Right lobe of liver (tissue), 4 donors: ENCODE results near the gene OBP2A.

ENCODE experiments used
- POLR2A ChIP-seq: fragments of 450-650 bp; IDR thresholded peaks from one replicate; pipeline ENCODE4 v1.6.1; 2017; ENCODE audit warnings: antibody characterized with exemption, mild to moderate bottlenecking
- TF ChIP-seq, protein P1 (sequence below), 4 donors: fragments of 200-600 bp in 3 of 4; fragments of 450-650 bp in 1 of 4; IDR thresholded peaks; one replicate each; pipeline versions ENCODE4 v1.5.1 to v1.8.0; 2016 to 2022; ENCODE audit warnings: antibody characterized with exemption in 4 of 4, mild to moderate bottlenecking in 2 of 4
- donor health status: DM: no; HTN: no; CAD: no.
- donor health status: DM: no; HTN: no; CAD: no.
- donor health status: DM: no; HTN: yes; CAD: no.

DNA sequence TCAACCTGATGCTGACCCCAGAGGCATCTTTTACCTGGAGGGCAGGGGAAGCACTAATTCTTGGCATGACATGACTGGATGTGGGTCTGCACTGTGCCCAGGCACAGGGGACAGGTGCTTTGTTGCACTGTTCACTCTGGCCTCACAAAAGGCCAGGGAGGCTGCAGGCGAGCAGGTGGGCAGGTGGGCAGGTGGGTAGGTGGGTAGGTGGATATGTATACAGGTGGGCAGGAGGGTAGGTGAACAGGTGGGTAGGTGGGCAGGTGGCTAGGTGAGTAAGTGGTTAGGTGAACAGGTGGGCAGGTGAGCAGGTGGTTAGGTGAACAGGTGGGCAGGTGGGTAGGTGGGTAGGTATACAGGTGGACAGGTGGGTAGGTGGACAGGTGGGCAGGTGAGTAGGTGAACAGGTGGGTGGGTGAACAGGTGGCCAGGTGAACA is 17.1 kb downstream of the OBP2A start:
- TF ChIP-seq, protein P1, sequence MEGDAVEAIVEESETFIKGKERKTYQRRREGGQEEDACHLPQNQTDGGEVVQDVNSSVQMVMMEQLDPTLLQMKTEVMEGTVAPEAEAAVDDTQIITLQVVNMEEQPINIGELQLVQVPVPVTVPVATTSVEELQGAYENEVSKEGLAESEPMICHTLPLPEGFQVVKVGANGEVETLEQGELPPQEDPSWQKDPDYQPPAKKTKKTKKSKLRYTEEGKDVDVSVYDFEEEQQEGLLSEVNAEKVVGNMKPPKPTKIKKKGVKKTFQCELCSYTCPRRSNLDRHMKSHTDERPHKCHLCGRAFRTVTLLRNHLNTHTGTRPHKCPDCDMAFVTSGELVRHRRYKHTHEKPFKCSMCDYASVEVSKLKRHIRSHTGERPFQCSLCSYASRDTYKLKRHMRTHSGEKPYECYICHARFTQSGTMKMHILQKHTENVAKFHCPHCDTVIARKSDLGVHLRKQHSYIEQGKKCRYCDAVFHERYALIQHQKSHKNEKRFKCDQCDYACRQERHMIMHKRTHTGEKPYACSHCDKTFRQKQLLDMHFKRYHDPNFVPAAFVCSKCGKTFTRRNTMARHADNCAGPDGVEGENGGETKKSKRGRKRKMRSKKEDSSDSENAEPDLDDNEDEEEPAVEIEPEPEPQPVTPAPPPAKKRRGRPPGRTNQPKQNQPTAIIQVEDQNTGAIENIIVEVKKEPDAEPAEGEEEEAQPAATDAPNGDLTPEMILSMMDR (IDR thresholded peaks at IDR 0.05), result no peak
- no peak for TF ChIP-seq POLR2A
